Activated naive CD8-positive, alpha-beta T cell treated with anti-CD3 and anti-CD28 coated beads, Interleukin-2, amount 10 ng/mL, durations not matched to agents 7 days and 5 days (primary cell): ENCODE data around the gene SAMD15. TPM values are rescaled to one million over a fixed set of nuclear protein-coding genes. Genes with fewer than 3 reads are reported as not detected.

ENCODE experiments used
- ATAC-seq: fragments of 150-1000 bp; cut with Tn5 transposase; one replicate; pipeline ENCODE4 v1.10.0; 2021; ENCODE audit warnings: low read depth, moderate library complexity
- POLR2A ChIA-PET: fragments of 350-600 bp; sonication (Branson Sonifier 250); formaldehyde crosslinking; loops from one replicate; lab custom pipeline; 2021; ENCODE audit warnings: antibody characterized with exemption; lab: Charles Lee
- DNase-seq: peaks from one replicate; pipeline ENCODE4 v3.0.0; 2021
- H3K27ac Mint-ChIP-seq: one replicate; pipeline ENCODE4 v1.8.0; 2022; ENCODE audit warnings: mild to moderate bottlenecking, mixed read lengths
- H3K27me3 Mint-ChIP-seq: one replicate; pipeline ENCODE4 v1.8.0; 2022; ENCODE audit warnings: mild to moderate bottlenecking, moderate library complexity, mixed read lengths
- H3K36me3 Mint-ChIP-seq: one replicate; pipeline ENCODE4 v1.8.0; 2021; ENCODE audit warnings: mild to moderate bottlenecking, mixed read lengths
- H3K4me1 Mint-ChIP-seq: one replicate; pipeline ENCODE4 v1.8.0; 2021; ENCODE audit warnings: mixed read lengths
- H3K4me3 Mint-ChIP-seq: one replicate; pipeline ENCODE4 v1.8.0; 2022; ENCODE audit warnings: mild to moderate bottlenecking, moderate library complexity, mixed read lengths
- H3K9me3 Mint-ChIP-seq: one replicate; pipeline ENCODE4 v1.8.0; 2021; ENCODE audit warnings: mixed read lengths
- total RNA-seq, 2 experiments: library from RNA; stranded (reverse); gene quantifications; one replicate each; pipeline ENCODE4 v1.2.3, GENCODE V29; 2021

Gene SAMD15
- total RNA-seq, 2 experiments from 2014 or later, result not detected

DNA sequence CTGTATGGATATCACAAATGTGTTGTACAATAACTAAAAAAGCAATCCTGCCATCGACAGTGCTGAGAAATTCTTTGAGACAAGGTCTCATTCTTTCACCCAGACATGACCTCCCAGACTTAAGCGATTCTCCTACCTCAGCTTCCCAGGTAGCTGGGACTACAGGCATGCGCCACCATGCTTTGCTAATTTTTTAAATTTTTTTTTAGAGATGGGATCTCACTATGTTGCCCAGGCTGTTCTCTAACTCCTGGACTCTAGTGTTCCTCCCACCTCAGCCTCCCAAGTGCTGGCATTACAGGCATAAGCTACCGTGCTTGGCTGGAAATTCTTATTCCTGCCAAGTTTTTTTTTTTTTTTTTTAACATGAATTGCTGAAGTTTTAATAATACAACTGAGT lies 62.7 kb downstream of the SAMD15 start:
- Mint-ChIP-seq H3K36me3 (peaks cover 30% of the 10 kb centered on the region), H3K4me3 (no peak overlapping the region), H3K4me1 (no peaks in the 10 kb centered on the region), H3K27ac (no peak overlapping the region), H3K9me3 (no peaks in the 10 kb centered on the region), H3K27me3 (no peaks in the 10 kb centered on the region)
- ATAC-seq, result no peak
- POLR2A ChIA-PET, result no interaction called here
- DNase-seq, result no peak

Other genes with a start within 250 kb of the SAMD15 start
- gene ZDHHC22, start 235.6 kb upstream of the SAMD15 start, total RNA-seq, result not detected
- 1 to 10 TPM in 1 of 2 experiments, under 1 TPM in 1; 0.48 to 1.4 TPM for gene TMEM63C, start 195.6 kb upstream of the SAMD15 start, total RNA-seq
- not detected for gene NGB, start 106.2 kb upstream of the SAMD15 start, total RNA-seq
- gene POMT2, start 56.5 kb upstream of the SAMD15 start, total RNA-seq, result 10 to 100 TPM in 1 of 2 experiments, 1 to 10 TPM in 1; 9.3 to 10.6 TPM
- gene GSTZ1, start 56.3 kb upstream of the SAMD15 start, total RNA-seq, result 10 to 100 TPM; 16.0 TPM
- gene TMED8, start 285 bp upstream of the SAMD15 start, total RNA-seq, result 10 to 100 TPM; 14.9 to 15.2 TPM
- gene NOXRED1, start 46.1 kb downstream of the SAMD15 start, total RNA-seq, result under 1 TPM; 0.58 to 0.71 TPM
- gene VIPAS39, start 80.2 kb downstream of the SAMD15 start, total RNA-seq, result 10 to 100 TPM; 19.2 to 19.6 TPM
- gene AHSA1, start 80.7 kb downstream of the SAMD15 start, total RNA-seq, result 100 to 1,000 TPM; 154 to 163 TPM
- under 1 TPM in 1 of 2 experiments, not detected in 1; 0.64 TPM for gene ISM2, start 121.4 kb downstream of the SAMD15 start, total RNA-seq
- gene SPTLC2, start 239.3 kb downstream of the SAMD15 start, total RNA-seq, result 10 to 100 TPM; 57.1 to 60.6 TPM